NCI-H1436 treated with DMSO at 0.1 percent for 48 hours (cell line): ENCODE results near the gene PTPN14.

Experiments used
- DNase-seq: peaks from one replicate; lab custom pipeline; 2025; lab: John Stamatoyannopoulos, UW

The PTPN14 gene

DNA sequence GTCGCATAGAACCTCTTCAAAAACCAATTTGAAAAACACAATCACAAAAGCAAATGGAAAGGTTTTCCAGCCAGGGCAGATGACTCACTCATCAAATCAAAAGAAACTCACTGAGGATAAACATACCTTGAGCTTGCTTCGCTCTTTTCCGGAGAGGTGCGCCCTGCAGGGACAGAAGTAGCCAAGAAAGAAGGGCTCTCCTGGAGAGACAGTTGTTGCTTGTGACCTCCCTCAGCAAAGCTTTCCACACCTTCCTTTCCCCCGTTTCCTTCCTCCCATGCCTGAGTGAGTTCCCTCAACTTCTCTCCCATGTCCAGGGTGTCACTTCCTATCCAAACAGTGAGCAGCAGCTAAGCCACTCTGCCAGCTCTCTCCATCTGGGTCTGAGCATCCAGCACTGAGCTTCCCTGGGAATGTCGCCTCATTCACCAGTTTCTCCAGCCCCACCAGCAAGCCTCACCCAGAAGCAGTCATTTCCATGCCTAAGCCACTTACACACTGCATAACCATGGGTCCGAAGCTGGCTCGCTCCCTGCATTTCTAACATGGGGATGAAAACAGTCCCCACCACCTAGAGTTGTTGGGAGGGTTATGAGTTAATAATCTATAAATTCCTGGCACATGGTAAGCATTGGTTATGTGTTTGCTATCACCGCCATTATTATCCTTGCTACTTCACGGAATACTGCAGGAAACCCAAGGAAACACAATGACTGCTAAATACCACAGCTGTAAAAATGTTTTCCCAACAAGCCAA is 75.0 kb downstream of the PTPN14 start:
- DNase-seq = no peak

DNA sequence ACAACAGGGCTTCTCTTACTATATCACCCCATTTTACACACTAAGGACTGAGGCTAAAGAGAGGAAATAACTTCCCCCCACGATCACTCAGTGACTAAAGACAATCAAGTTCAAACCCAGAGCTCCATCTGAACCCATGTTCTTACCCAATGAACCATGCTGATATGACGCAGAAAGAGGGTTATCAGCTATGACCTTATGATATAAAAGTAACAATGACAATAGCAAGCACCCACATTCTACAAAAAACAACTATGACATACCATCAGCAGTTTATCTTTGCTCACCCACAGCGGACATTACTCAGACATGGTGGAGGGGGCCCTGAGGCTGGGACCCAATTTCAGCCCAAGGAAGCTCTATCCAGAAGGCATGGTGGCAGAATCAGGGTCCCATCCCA is 75.7 kb downstream of the PTPN14 start:
- no peak for DNase-seq

DNA sequence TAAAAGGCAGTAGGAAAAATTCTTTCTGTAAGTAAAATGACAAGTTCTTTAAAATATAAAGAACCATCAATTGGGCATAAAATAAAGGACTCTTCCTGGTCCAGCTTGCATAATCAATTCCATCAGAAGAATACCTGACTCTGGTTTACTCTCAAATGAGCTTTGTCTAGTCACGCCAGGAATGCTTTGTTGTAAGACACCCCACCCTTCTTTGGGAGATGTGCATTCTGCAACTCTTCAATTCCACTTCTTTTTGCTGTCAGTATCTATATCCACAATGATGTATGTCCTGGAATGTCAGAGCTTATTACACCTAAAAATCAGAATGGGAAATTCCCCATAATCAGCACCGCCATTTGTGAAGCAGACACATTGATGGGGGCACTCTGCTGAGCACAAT is 76.1 kb downstream of the PTPN14 start:
- DNase-seq = no peak

DNA sequence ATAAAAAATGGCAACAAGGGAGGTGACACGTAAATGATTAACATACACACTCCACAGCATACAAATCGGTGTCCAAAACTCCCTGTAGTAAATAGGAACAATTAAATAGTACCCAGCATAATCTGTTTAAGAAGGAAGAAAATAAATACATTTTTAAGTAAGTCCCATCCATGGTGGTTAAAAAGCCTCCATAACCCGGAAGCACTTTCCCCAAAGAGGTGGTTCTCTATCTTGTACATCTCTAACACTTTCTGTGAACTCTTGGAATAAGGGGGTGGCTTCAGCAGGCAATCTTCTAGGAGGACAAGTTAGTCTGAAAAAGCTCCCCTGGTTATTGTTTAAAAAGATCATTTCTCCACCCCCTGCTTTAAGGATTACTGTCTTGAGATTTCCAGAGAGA is 76.9 kb downstream of the PTPN14 start:
- DNase-seq = no peak

DNA sequence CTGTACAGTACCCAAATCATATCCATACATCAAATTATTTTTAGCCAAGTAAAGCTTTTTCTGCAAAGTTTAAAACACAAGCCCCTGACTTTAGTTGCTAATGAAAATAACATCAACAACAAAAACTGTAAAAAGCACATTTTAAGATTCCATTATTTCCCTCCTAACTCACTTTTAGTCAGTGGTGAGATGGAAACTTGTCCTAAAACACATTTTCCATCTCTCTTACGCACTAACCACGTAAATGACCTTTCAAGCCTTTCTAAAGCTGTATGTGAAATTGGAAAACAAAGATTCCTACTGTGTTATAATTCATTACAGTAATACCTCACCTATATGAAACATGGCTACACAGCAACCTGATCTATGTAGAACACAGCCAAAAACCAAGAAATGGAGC is 77.5 kb downstream of the PTPN14 start:
- no peak for DNase-seq

DNA sequence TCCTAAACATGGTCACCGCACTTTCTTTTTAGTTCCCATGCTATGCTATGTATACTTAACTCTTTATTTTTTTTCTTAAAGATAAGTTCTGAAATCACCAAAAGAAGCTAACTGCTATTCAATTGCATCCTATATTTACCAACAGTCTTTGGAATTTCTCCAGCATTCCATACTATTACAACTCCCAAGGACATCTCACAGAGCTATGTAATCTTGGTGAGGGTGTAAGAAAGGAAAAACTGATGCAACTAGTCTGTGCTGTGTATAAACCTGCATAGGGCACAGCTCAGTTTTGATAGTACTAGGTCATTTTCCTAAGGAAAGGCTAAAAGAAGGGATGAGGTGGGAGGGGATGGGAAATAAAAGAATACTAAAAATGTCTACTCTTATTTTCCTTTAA is 78.0 kb downstream of the PTPN14 start:
- no peak for DNase-seq

DNA sequence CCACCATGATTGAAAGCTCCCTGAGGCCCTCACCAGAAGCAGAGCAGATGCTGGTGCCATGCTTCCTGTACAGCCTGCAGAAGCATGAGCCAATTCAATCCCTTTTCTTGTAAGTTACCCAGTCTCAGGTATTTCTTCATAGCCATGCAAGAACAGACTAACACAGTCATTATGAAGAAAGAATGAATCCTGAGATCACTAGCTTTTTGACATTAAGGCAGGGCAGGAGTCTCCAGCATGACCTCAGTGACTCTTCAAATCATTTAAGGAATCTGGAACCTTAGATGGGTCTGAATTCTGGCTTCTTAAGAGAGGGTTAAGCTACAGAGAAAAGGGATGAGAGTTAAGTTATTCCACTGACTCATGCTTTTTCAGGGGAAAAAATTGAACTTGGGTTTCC is 79.0 kb downstream of the PTPN14 start:
- DNase-seq = no peak

DNA sequence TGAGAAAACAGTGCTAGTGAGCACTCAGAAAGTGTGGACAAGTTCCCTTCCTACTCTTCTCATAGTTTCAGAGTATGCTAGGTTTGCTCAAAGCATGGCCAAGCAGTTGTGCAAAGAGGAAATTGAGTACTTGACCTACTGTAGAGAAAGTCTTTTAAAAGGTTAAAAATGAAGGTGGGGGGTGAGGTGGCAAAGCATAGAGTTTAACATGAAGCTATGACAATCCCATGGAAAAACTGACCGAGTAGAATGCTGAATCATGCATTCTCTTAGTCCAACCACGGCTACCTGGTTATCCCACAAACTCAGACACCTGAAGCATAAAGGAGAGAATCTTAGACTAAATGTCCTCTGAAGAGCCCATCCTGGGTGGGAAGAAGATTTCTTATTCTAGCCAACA is 79.9 kb downstream of the PTPN14 start:
- DNase-seq = no peak

DNA sequence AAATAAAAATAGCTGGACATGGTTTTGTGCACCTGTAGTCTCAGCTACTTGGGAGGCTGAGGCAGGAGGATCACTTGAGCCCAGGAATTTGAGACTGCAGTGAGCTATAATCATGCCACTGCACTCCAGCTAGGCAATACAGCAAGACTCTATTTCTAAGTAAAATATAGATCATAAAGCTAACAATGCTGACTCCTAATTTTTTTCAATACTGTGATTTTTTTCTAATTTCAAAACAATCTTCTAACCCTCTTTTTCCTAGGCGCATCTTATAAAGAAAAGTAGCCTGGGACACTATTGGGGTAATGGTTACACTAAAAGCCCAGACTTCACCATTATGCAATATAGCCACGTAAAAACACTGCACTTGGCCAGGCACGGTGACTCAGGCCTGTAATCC is 81.3 kb downstream of the PTPN14 start:
- no peak for DNase-seq

DNA sequence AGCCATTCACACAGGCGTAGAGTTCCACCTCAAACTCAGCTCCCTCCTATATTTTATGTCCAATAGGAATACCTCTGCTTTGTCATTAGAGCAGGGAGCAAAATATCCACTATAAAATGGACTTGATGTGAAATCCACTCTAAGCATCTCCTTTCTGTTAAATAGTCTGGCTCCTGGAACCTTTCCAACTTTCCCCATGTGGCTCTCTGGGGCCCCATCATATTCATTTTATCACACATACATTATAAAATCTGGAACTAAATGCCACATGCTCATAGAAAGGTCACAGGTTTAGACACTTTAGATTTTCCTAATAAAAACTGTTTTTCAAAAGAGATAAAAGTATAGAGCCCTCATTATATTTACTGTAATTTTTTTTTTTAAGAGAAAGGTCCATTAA is 82.1 kb downstream of the PTPN14 start:
- DNase-seq = no peak

DNA sequence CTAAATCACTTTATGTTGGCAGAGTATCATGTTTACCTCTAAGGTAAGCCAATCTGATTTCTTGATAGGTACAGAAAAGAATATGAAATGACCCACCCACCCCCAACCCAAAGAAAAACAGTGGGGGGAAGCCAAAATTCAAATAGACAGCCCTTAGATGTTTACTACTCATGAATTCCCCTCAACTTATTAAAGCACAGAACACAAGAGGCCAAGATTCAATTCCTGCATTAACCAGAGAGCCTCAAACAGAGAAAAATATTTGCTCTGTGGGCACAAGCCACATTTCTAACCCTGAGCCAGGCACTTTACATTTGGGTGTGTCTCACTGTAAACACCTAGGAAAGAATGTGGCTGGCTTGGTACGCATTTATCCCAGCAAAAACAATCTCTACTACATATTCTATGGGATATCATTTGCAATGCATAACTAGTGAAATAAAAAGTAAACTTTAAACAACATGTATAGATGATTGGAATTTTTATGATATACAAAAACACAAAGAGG is 84.3 kb downstream of the PTPN14 start:
- no peak for DNase-seq

DNA sequence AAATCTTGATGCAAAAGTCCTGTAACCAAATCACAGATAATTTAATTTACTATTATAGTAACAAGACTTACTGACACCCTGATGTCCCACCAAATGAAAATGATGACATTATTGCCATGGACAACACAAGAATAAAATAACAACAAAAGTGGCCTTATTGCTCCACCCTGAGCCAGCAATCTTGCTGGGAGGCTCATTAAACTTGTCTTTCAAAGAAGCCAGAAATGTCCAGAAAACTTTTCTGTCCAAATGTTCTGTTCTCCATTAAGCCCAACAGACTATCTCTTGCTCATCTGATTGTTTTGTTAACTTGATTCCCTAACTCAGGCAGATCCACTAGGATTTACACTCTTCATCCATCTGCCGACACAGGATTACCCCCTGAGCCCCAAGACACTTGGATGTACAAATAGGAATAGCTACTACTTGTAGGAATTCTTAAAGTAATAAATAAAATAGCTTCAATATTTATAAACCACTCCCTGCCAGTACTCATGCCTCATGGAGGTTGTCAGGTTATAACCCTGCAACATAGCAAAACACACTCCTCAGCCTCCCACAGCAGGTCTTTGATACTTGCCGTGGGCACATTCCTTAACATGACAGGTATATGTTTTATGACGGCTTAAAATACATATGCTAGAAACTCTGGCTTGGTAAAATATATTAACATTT is 84.9 kb downstream of the PTPN14 start:
- no peak for DNase-seq

DNA sequence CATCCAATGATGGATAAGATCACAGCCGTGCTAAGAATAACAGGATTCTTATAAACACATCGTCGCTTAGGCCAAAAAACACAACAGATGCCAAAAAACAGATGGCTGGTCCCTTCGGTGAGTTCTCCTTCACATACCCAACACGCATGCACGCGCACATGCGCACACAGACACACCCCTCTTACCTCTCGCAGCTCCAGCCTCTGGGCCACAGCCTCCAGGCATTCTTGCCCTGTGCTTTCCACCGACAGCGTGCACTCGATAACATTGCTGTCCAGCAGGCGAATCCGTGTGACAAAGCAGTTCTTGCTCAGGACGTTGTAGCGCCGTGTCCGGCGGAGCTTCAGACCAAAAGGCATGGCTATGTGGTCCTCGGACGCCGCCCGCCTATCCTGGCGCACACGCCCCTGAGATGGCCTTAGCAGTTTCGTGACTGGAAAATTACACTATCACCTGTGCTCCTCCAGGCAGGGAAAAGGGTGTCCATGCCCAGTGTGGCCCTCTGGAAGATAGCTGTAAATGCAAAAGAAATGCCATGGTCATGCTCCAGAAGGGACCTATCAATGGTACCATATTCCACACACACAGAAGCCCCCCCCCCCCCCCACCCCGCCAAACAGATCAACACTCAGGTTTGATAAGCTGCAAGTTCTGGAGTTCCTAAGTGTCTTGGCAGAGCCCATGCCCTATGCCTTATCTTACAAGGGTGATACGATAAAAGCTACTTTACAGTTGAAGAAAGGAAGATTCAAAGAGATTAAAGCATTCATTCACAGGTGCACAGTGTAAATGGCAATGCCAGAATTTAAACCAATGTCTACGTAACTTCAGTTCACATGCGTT is 86.7 kb downstream of the PTPN14 start:
- DNase-seq = no peak

DNA sequence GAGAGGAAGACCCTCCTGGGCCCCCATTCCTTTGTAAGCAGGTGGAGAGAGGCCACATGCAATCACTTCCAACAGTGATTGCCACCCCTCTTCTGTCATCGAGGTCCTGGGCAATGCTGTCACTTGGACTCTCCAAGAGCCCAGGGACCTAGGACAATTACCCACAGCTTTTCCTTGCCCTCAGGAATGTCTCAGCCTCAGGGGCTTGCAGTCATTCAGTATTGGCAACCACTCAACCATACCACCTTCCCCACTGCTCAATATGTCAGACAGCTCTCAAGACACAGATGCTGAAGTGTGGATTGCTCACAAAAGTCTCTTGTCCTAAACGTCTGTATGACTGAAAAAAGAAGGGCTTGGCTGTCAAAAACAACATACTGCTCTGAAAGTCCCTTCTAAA is 87.8 kb downstream of the PTPN14 start:
- DNase-seq = no peak

DNA sequence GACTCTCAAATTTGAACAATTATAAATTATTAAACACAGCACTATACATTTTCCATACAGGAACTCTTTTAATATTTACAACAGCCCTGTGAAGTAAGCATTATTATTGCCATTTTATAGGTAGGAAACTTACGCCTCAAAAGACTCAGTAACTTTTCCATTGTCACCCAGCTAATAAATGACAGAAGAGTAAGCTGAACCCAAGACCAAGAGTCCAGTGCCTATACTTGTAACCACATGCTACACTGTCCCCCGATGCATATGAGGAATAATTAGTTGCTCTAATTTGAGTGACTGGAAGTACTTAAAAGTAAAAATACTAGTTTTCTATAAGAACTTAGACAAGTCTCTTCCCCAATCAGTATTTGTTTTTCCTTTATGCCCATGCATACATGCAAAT is 88.5 kb downstream of the PTPN14 start:
- DNase-seq = no peak

DNA sequence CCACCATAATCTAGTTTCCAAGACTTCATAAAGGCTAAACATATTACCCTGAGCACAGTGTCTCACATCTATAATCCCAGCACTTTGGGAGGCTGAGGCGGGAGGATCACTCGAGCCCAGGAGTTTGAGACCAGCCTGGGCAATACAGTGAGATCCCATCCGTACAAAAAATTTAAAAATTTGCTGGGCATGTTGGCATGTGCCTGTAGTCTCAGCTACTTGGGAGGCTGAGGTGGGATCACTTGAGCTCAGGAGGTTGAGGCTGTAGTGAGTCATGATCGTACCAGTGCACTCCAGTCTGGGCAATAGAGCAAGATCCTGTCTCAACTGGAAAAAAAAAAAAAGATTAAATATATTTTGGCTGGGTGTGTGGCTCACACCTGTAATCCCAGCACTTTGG is 90.1 kb downstream of the PTPN14 start:
- DNase-seq = no peak

DNA sequence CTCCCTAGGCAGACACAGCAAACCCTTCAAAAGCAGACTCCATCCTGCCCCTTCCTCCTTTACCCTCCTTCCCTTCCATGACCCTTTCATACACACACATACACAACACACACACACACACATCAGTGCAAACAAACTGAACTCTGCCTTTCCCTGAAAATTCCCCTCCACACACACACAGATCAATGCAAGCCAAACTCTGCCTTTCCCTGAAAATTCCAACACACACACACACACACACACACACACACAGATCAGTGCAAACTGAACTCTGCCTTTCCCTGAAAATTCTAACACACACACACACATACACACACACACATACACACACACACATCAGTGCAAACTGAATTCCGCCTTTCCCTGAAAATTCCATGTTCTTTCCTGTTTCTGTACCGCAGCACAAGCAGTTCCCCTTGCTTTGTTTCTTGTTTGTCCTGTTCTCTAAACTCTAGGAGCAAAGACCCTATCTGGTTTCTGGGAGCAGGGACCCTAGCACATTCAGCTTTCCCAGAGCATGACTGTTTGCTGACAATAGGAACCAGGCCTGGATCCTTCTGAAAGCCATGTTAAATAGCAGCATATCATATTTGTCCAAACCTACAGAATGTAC is 91.0 kb downstream of the PTPN14 start:
- no peak for DNase-seq

DNA sequence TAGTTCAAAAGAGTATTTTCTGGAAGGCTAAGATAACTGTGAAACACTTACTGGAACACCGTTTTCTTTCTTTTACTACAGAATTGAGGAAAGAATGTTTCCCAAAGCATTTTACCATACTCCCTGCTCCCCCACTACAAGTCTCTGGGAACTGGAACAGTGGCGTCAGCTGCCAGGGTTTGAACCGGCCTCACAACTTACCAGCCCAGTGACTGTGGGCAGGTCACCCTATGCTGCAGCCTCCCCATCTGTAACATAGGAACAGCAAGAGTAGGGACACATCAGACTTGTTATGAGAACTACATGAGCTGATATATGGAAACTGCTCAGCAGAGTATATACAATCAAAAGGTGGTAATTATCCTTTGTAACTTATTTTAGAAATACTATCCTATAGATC is 91.5 kb downstream of the PTPN14 start:
- DNase-seq = no peak

DNA sequence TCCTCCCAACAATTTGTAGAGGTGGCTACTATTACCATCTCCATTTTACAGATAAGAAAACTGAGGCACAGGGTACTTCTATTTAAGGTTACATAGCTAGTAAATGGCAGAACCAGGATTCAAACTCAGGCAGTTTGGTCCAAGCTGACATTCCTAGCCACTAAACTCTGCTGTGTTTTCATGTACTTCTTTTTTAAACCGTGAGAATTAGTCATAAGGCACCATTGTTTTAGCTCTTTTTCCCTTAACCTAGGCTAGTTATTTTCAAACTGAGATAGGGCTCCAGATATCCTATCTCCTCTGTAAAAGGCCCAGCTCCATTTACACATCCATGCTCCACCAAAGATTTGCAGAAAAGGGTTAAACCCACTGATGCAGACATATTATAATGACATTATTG is 92.9 kb downstream of the PTPN14 start:
- DNase-seq = no peak

DNA sequence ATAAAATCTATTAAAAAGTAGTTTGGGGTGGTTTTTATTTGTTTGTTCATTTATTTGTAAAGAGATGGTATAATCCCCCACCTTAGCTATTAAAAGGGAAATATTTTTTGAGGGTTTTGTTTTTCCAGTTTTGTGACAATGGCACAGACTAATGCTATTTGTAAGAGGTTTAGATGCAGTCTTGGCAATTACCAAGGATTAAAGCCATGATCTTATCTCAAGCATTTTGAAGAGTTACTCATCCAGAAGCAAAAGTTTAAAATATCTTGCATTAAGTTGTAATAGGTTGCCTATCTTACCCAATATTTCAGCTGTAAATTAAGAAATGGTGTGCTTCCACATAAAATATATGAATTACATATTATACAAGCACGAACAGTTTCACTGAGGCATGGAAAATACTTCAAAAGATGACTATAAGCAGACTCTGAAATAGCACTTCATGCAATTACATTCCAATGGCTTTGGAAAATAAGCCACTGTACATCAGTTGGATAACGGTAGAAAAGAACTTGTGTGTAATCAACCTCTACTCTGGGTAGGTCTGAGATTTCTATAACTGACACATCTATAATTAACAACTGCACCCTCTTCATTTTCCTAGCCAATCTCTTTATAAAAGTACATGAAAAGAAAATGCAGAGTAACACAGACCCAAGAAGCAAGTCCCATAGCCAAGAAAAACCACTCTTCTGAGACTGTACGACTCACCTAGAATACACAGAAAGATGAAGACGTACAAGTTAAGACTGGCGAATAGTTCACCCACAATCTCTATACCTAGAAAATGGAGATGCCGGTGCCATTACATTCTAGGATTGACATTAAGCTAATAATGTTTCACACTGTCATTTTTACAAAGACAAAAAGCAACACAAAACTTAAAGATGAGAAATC is 95.2 kb downstream of the PTPN14 start:
- DNase-seq = no peak

DNA sequence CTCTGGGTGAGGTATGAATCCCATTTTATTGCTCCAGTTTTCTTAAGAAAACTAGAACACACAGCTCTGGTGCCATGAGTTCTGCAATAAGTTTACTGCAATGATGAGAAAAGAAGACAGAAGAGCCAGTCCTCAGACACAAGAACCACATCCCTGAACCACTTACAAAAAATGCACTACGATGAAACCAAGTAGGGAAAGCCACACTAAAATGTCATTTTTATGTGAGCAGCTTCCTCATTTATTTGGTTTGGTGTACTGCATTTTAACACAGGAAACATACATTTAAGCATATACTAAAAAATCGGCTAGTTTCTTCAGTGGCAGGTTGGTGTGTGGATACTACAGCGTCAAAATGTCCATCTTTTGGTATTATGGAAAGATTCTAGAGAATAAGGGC is 95.9 kb downstream of the PTPN14 start:
- no peak for DNase-seq
